ENCODE data around the gene MMP21. TPM values are rescaled to one million over a fixed set of nuclear protein-coding genes. Genes with fewer than 3 reads are reported as not detected.

The MMP21 gene
- total and polyA plus RNA-seq, 2 of the 13 experiments (the other 11 are each of a cell fraction or from before 2014, with no cell fraction given), result not detected

- peak; percentile 71; the same call in 1 of the 2 replicates for TF ChIP-seq PRDM15 (CRISPR knock-in tag; IDR thresholded peaks at IDR 0.05)
- TF ChIP-seq ZNF83 (CRISPR knock-in tag; IDR thresholded peaks at IDR 0.05; ENCODE audit: borderline replicate concordance), result 0 out of 2 replicates have a peak, but pooled peaks have one; percentile 64
- no peak for TF ChIP-seq PAF1 (CRISPR knock-in tag; IDR thresholded peaks at IDR 0.05)
- 0 out of 2 replicates have a peak, but pooled peaks have one; percentile 38 for TF ChIP-seq DNMT1 (CRISPR knock-in tag; IDR thresholded peaks at IDR 0.05)
- no peak; the same call in 1 of the 2 replicates for TF ChIP-seq FOXO1 (CRISPR knock-in tag; IDR thresholded peaks at IDR 0.05)
- TF ChIP-seq PITX1 (CRISPR knock-in tag; IDR thresholded peaks at IDR 0.05), result peak; percentile 44; the same call in 1 of the 2 replicates
- TF ChIP-seq ZBTB1 (CRISPR knock-in tag; IDR thresholded peaks at IDR 0.05; ENCODE audit: borderline replicate concordance), result no peak
- TF ChIP-seq ZNF207 (IDR thresholded peaks at IDR 0.05; ENCODE audit: borderline replicate concordance), result no peak
- TF ChIP-seq PBX2 (CRISPR knock-in tag; IDR thresholded peaks at IDR 0.05), result no peak; the same call in 1 of the 2 replicates
- peak; percentile 59; the same call in 1 of the 2 replicates for TF ChIP-seq ZNF749 (CRISPR knock-in tag; IDR thresholded peaks at IDR 0.05; ENCODE audit: borderline replicate concordance)
- TF ChIP-seq ZNF550 (CRISPR knock-in tag; IDR thresholded peaks at IDR 0.05; ENCODE audit: borderline replicate concordance), result no peak; the same call in 1 of the 2 replicates
- TF ChIP-seq GLI4 (CRISPR knock-in tag; IDR thresholded peaks at IDR 0.05; ENCODE audit: borderline replicate concordance), result no peak; the same call in 1 of the 2 replicates
- 0 out of 2 replicates have a peak, but pooled peaks have one; percentile 29 for TF ChIP-seq FOXJ3 (CRISPR knock-in tag; IDR thresholded peaks at IDR 0.05; ENCODE audit: borderline replicate concordance)
- 0 out of 2 replicates have a peak, but pooled peaks have one; percentile 8 for TF ChIP-seq SMAD3 (CRISPR knock-in tag; IDR thresholded peaks at IDR 0.05)
- no peak for TF ChIP-seq ZNF672 (CRISPR knock-in tag; IDR thresholded peaks at IDR 0.05)
Observed at GRCh38 chr10:125719173-125720001, 56.2 kb downstream of the MMP21 start, which contains the start of gene EDRF1 (continued).
